Myocyte (in vitro differentiated cells): ENCODE data around the gene KRTAP10-6. TPM values are rescaled to one million over a fixed set of nuclear protein-coding genes. Genes with fewer than 3 reads are reported as not detected.
A peak's percentile ranks its signal among the peaks of the same experiment; 100 is the strongest.
"Not testable (repeated sequence)": the region's sequence is repeated elsewhere in the genome, so short reads cannot be mapped to it uniquely, and the experiment has no call there.

Experiments used
- DNase-seq: peaks from one replicate; pipeline ENCODE4 v3.0.0-alpha.2; 2012; ENCODE audit warnings: low read depth
- total RNA-seq: library from RNA; depleted of rRNA; stranded (reverse); fragments of >200 nt; gene quantifications from 2 replicates; pipeline ENCODE4 v1.2.3, GENCODE V29; 2014

Gene KRTAP10-6
- total RNA-seq, 1 donor from 2014 or later, result not detected

DNA sequence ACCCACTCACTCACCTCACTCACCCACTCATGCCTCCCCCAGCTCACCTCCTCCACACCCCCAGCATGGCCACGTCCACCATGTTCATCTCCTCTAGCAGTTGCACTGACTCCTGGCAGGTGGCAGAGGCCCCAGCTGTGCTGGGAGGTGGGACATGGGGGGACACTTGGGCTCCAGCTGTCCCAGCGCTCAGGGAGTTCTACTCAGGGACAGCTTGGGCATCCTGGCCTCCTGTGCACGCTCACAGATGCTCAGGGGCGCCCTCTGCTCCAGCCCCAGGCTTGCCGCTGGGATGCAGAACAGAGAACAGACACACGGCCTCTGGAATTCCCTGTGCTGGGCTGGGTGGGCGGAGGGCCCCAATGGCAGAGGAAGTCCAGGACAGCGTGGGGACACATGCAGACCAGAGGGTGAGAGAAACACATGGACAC lies 24.8 kb upstream of the KRTAP10-6 start:
- no peak for DNase-seq

- no peak for DNase-seq
These were observed 24.3 kb upstream of the KRTAP10-6 start for GRCh38 chr21:44616591-44616926.

- DNase-seq, result no peak
These were observed 23.7 kb upstream of the KRTAP10-6 start for GRCh38 chr21:44615911-44616590.

- DNase-seq, result no peak
These were observed 23.2 kb upstream of the KRTAP10-6 start for GRCh38 chr21:44615466-44615865.

- DNase-seq, result no peak
These were observed 22.7 kb upstream of the KRTAP10-6 start for GRCh38 chr21:44614961-44615391.

DNA sequence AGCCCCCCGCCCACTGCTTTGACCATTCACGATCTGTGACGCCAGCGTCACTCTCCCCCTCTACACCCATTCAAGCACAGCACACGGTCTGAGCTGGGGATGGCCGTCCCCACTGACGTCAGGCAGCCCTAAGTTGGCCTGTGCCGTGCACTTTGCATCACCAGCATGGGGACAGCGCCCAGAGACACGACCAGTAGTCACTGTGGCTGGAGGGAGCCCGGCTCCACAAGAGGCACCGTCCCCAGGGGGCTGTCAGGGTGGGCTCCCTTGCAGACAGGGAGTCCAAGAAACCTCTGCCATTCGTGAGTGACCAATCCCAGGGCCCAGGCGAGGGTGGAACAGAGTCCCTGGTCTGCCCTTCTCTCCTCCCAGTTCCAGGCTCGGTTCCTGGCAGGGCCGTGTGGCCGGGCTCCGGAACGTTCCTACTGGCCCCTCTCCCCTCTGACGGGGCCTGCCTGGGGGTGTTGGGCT lies 21.9 kb upstream of the KRTAP10-6 start:
- no peak for DNase-seq

- no peak for DNase-seq
These were observed 21.3 kb upstream of the KRTAP10-6 start for GRCh38 chr21:44613386-44614155.

GRCh38 chr21:44612669-44613229 lies 20.4 kb upstream of the KRTAP10-6 start:
- DNase-seq, result no peak

DNA sequence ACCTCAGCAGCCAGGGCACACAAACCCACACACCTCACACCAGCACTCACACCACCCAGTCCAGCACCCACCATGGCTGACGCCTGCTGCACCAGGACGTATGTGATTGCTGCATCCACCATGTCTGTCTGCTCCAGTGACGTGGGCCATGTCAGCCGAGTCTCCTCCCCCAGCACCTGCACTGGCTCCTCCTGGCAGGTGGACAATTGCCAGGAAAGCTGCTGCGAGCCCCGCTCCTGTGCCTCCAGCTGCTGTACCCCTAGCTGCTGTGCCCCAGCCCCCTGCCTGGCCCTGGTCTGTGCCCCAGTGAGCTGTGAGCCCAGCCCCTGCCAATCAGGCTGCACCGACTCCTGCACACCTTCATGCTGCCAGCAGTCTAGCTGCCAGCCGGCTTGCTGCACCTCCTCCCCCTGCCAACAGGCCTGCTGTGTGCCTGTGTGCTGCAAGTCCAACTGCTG lies 19.8 kb upstream of the KRTAP10-6 start, which contains the start of gene KRTAP10-8:
KRTAP10-8 (plus strand) TSS at position 51 of the 458 bp plus-strand sequence; CDS start at position 73, 22 bp downstream.
- no peak for DNase-seq

- no peak for DNase-seq
These were observed 19.2 kb upstream of the KRTAP10-6 start for GRCh38 chr21:44611551-44611950.

DNA sequence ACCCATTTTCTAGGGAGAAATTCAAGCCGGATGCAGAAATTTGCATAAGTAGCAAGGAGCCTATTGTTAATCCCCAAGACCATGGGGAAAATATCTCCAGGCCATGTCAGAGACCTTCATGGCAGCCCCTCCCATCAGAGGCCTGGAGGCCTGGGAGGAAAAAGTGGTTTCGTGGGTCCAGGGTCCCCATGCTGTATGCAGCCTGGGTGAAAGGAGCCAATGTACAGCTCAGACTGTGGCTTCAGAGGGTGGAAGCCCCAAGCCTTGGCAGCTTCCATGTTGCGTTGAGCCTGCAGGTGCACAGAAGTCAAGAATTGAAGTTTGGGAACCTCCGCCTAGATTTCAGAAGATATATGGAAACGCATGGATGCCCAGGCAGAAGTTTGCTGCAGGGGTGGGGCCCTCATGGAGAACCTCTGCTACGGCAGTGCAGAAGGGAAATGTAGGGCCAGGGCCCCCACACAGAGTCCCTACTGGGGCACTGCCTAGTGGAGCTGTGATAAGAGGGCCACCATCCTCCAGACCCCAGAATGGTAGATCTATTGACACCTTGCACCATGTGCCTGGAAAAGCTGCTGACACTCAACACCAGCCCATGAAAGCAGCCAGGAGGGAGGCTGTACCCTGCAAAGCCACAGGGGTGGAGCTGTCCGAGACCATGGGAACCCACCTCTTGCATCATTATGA lies 18.0 kb upstream of the KRTAP10-6 start:
- DNase-seq, result not testable (repeated sequence)

DNA sequence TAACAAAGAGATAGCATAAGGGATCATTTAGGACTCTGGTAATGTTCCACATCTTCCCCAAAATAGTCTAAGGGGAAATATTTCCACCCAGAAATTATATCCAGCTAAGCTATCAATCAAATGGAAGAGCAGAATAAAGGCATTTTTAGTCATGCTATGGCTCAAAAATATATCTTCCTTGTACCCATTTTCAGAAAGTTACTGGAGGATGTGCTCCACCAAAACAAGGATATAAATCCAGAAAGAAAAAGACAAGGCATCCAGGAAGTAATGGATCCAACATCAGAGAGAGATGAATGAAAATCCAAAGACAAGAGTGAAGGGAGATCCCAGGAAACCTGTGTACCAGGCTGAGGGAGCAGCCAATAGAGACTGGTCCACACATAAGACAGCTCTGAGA lies 16.9 kb upstream of the KRTAP10-6 start:
- no peak for DNase-seq

- no peak for DNase-seq
These were observed 14.2 kb upstream of the KRTAP10-6 start for GRCh38 chr21:44606495-44606894.

DNA sequence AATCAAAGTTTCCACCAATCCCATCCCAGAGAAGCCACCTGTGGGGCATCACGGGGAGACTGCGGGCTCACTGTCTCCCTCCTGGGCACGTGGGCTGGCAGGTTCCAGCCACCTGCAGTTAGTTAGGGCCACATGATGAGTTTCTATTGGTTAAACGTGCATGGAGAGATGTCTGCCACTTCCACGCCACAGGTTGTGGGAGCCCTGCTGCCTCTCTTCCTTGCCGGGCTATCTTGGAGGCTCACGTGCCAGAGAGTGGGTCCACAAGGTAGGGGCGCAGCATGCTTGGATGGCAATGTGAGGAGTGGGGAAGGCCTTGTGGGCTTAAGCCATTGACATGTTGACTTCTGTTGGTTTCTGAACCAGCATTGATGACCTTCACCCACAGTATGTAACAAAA lies 11.6 kb upstream of the KRTAP10-6 start:
- DNase-seq, result no peak

DNA sequence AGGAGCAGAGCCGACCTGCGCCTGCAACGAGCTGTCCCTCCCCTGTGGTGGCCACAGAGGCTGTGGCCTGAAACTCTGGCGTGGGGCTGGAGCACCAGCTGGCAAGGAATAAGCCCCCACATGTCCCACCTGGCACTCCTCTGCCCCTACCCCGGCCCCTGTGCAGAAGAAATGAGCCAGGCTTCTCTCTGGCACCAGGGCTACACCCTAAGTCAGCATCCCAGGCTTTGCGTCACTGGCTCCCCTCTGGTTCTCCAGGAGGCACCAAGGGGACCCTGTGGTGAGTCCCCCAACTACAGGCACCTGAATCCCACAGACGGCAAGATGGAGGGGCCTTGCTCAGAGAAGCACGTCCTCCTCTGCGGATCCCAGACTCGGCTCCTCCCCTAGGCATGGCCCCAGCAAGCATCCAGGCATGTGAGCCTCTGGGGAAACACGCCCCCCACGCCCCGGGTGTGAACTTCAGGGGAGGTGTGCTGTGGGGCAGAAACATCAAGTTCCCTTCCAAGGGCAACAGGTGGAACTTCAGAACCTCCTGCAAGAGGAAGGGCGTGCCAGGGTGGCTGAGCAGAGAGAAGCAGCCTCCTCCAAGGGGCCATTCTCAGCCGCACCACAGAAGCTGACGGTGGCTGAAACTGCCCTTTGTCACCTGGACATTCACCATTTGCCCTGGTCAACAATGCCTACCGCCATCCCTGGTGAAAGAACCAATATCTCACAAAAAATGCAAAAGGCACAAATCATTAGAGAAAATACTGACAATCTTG lies 11.0 kb upstream of the KRTAP10-6 start:
- DNase-seq, result no peak

DNA sequence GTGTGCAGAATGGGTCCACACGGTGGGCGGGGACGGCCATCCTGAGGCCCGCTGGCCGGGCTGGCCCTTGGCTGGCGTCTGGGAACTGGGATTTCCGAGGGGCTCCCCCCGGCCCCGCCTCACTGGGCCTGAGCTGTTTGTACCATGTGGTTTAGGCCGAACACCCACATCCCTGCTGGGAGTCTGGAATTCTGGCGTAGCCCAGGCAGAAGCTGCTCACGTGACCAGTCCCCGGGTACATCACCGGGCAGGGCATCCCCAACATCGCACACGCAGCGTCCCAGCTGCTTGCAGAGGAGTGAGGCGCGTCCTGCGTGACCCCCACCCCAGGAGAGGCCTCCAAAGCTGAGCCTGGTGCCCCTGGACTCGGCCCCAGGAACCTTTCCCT lies 10.2 kb upstream of the KRTAP10-6 start:
- no peak for DNase-seq

DNA sequence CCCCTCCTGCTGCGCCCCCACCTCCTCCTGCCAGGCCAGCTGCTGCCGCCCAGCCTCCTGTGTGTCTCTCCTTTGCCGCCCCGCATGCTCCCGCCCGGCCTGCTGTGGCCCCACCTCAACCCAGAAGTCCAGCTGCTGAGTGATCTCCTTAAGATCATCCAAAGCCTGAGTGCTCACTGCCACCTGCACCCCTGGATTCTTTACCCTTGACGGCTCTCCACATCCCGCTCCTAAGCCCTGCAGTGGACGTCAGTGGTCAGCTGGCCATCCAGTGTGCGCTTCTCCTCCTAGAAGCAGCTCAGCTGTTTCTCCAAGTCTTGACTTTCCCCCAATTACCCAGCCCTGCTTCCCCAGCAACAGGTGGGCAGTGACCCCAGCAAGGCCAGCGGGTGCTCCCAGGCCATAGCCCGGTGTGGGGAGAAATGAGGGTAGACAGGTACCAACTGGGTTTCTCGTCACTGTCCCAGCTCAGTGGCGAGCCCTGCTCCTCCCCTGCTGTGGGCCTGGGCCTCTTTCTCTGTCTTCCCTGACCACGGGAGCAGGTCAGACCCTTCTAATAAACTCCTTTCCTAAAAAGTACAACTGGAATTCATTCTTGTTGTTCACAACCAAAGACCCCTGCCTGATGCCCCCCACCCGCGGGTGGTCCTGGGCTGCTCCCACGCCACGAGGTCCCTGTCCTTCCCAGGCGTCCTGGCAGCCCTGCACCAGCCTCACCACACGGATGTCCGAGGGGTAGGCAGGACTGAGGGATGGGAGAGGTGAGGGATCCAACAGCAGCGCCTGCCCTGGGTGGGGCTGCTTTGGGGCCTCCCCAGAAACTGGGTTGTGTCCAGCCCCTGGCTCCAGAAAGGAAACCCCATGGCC lies 9.5 kb upstream of the KRTAP10-6 start:
- peak; percentile 18 for DNase-seq

DNA sequence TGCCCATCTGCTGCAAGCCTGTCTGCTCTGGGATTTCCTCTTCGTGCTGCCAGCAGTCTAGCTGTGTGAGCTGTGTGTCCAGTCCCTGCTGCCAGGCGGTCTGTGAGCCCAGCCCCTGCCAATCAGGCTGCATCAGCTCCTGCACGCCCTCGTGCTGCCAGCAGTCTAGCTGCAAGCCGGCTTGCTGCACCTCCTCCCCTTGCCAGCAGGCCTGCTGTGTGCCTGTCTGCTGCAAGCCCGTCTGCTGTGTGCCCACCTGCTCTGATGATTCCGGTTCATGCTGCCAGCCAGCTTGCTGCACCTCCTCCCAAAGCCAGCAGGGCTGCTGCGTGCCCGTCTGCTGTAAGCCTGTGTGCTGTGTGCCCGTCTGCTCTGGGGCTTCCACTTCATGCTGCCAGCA lies 8.8 kb upstream of the KRTAP10-6 start:
- DNase-seq, result not testable (repeated sequence)

DNA sequence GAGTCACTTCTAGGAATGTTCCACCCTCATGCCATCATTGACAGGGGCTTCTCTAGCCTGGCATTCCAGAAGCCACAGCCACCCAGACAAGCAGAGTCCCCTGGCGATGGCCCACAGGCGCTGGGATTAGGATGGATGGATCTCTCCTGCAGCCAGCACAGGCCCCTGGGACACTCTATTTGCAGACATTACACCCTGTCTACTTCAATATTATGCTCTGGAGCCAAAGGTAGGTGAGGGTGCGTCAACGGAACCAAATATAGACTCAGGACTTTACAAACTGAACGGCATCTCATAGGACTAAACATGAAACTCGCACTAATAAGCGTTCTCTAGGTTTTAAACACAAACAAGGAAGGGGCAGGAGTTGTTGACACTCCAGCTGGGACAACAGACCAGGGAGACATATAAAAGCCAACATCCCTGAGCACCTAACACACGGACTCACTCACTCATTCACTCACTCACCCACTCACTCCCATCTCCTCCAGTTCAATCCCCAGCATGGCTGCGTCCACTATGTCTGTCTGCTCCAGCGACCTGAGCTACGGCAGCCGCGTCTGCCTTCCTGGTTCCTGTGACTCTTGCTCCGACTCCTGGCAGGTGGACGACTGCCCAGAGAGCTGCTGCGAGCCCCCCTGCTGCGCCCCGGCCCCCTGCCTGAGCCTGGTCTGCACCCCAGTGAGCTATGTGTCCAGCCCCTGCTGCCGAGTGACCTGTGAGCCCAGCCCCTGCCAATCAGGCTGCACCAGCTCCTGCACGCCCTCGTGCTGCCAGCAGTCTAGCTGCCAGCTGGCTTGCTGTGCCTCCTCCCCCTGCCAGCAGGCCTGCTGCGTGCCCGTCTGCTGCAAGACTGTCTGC lies 8.0 kb upstream of the KRTAP10-6 start, which contains the start of gene KRTAP10-7:
KRTAP10-7 (plus strand) TSS at position 480 of the 861 bp plus-strand sequence; CDS start at position 505, 25 bp downstream.
- DNase-seq, result not testable (repeated sequence)
